KG1 (cell line): ENCODE measurements around the gene ERBB4.
A peak's percentile ranks its signal among the peaks of the same experiment; 100 is the strongest.

ENCODE experiments used
- DNase-seq: peaks from one replicate; lab custom pipeline; 2025; lab: John Stamatoyannopoulos, UW

Gene ERBB4

GRCh38 chr2:212005085-212005671 is 533.4 kb downstream of the ERBB4 start:
- peak; percentile 4 for DNase-seq

- DNase-seq: no peak
These were observed 537.3 kb downstream of the ERBB4 start for GRCh38 chr2:212001325-212001724.

- DNase-seq: no peak
These were observed 541.7 kb downstream of the ERBB4 start for GRCh38 chr2:211996857-211997256.

- DNase-seq: no peak
These were observed 543.8 kb downstream of the ERBB4 start for GRCh38 chr2:211994806-211995205.

- no peak for DNase-seq
These were observed 548.3 kb downstream of the ERBB4 start for GRCh38 chr2:211990335-211990734.

GRCh38 chr2:211986313-211986712 is 552.3 kb downstream of the ERBB4 start:
- no peak for DNase-seq

DNA sequence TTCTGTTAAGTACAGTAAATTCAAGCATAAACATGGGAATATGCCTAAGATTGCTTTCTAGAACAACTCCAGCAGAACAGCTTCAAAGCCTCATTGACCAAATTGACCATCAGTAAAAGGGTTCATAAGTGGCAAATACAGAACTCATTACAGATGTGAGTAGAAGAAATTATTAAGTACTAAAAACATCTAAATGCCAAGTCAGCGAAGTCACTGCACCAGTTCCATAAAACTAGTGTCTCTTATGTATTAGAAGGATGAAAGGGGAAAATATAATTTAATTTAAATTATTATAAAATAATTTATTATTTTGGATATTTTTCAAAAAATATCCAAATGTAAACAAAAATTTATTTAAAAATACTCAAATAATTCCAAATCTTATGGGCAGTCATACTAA is 553.2 kb downstream of the ERBB4 start:
- no peak for DNase-seq

GRCh38 chr2:211982162-211982561 is 556.4 kb downstream of the ERBB4 start:
- no peak for DNase-seq

DNA sequence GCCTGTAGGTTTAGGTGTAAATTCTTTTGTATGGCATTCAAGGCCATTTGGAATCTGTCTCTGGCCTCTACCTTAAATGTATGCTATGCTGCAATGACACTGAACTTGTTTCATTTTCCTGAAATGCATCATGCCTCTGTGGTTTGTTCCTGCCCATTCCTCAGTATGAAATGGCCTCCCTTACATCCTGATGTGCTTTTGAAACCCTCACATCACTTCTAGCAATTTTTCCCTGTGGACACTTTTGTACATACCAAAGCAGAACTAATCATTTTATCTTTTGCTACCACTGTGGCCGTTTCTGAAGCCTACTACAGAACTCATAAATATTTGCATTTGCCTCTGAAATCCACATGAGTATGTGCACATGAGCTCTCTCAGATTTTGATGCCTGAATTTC is 557.2 kb downstream of the ERBB4 start:
- no peak for DNase-seq

- DNase-seq: no peak
These were observed 562.5 kb downstream of the ERBB4 start for GRCh38 chr2:211976076-211976475.

DNA sequence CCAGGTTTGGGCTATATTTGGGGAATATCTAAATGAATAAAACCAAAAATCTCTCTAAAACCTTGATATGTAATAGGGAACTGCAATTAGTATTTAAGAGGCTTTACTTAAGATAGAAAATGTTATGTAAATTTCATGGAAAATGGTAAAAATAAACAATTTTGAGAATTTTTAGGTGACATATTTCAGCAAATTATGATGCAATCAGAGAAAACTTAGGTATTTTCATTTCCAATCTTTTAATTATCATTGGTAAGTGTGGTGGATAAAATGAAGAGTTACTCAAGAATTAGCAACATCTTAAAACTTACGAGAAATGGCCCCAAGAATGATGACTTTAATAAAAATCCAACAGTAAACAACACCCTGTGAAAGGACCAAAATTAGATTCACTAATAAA is 571.4 kb downstream of the ERBB4 start:
- no peak for DNase-seq

GRCh38 chr2:211963969-211964368 is 574.6 kb downstream of the ERBB4 start:
- no peak for DNase-seq

GRCh38 chr2:211957799-211958198 is 580.8 kb downstream of the ERBB4 start:
- DNase-seq: no peak

DNA sequence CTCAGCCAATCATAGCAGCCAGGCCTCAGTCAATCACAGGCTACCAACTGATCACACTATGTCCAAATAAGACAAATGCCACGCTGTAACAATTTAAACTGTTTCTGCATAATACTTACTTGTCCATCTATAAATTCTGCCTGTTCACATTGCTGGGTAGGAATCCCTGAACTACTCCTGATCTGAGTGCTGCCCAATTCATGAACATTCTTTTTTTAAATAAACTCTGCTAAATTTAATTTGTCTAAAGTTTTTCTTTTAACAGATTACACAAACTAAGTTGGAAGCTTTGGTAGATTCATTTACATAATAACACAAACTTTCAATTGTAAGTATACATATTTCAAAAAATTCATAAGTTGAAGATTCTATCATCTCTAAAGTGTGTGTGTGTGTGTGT is 583.0 kb downstream of the ERBB4 start:
- DNase-seq: no peak

DNA sequence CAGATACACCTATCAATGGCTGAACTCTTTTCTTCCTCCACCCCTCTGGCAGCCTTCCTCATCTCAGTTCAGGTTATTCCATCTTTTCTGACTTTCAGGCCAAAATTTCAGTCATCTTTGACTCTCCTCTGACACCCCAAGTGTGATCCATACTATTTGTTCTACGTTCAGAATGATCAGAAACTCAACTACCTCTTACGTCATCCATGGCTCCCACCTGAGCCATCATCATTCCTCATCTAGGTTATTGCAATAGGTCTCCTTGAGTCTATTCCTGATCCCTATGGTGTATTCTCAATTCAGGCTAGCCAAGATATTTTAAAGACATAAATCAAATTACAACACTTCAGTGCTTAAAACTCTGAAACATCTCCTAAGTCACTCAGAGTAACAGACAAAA is 589.7 kb downstream of the ERBB4 start:
- no peak for DNase-seq

DNA sequence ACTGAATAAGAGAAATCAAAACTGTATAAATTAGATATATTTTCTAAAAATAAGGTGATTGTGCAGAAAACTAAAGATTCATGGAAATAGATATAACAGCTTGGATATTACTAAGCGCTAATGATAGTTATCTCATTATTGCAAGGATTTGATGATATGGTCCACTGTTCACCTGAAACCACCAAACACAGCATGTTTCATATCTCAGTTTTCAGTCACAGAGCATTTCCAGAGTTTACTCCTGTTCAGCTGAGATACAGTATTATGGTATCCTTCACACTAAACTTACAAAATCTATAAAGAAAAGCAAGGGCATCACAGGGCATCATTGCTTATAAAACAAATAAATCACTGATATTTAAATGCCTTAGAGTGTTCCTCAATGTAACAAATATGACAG is 591.6 kb downstream of the ERBB4 start:
- no peak for DNase-seq

DNA sequence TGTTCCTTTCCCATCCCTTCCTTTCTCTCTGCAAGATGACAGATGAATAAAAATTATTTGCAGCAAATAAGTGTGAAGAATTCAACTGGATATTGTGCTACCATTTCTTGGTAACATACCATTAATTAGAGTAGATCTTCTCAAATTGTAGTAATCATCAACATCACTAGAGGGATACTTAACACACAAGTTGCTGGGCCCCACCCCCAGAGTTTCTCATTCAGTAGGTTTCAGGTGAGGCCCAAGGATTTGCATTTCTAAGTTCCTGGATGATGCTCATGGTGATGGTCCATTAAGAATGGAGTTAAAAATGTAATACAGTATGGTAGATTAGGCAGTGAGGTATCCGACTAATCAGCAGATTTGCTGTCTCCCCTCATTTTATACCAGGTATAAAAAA is 594.0 kb downstream of the ERBB4 start:
- no peak for DNase-seq

DNA sequence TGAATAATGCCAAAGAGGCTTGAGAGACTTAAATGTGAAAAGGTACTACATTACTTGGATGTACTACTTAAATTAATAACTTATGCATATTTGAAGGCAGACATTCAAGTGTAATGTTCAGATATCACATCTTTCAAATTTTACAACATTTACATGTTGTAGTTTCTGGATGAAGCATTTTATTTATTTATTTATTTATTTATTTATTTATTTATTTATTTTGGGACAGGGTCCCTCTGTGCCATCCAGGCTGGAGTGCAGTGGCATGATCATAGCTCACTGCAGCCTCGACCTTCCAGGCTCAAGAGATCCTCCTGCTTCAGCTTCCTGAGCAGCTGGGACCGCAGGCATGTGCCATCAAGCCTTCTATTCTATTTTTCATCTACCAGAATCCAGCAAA is 596.4 kb downstream of the ERBB4 start:
- no peak for DNase-seq

- no peak for DNase-seq
These were observed 597.3 kb downstream of the ERBB4 start for GRCh38 chr2:211941216-211941747.

GRCh38 chr2:211939177-211939576 is 599.4 kb downstream of the ERBB4 start:
- DNase-seq: no peak

DNA sequence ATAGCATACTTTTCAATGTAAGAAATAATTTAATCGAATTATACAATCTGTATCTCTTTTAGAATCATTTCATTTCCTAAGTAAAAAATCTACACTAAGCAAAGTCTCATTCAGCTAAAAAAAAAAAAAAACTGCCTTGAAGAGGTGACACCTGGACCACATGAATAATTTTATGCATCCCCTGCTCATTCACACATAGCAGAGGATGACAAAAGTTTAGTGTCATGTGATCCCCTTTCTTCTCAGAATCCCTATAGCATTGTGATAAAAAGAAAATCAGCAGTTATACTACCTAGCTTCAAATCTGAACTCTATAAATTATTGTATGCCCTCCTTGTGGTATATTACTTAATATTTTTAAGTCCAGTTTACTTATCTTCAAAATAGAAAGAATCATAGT is 603.8 kb downstream of the ERBB4 start:
- DNase-seq: no peak

DNA sequence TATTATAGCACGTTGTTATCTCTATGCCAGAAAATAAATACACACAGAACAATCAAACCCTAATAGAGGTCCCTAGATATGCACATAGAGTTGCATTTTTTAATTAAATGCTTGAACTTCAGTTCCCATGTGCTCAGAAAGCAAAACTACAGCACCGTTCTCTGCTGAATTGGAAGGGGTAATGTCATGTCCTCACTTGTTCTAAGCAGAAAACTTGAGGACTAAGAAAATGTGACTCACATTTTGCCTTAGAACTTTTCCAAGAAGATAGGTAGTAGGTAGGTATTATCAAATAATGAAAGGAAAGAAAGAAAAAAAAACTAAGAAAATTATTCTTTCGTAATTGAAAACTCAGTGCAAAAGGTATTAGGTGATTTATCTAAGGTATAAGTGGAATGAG is 607.3 kb downstream of the ERBB4 start:
- no peak for DNase-seq

- DNase-seq: peak; percentile 25
These were observed 608.3 kb downstream of the ERBB4 start for GRCh38 chr2:211930331-211930730.

- DNase-seq: no peak
These were observed 610.4 kb downstream of the ERBB4 start for GRCh38 chr2:211928201-211928600.

DNA sequence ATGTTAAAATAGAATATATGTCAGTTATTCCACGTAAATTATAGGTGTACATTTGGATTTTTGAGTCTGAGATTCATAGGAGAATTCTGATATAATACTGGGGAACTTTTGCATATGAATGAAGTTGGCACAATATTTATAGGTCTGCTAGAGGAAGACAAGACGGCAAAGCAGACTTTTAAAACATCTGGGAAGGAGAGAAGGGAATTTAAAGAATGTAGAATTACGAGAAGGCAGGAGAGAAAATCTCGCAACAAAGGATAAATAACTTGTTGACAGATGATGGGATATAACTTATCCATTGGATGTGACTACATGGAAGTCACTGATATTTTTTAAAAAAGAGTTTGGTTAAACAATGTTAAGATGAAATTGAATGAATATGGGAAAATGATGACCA is 615.6 kb downstream of the ERBB4 start:
- no peak for DNase-seq
